Endodermal cell (in vitro differentiated cells): ENCODE data around the gene POLE2. TPM values are rescaled to one million over a fixed set of nuclear protein-coding genes. Genes with fewer than 3 reads are reported as not detected.
A peak's percentile ranks its signal among the peaks of the same experiment; 100 is the strongest.

Source experiments
- DNase-seq: peaks from one replicate; pipeline ENCODE4 v3.0.0-alpha.2; 2017
- H3K27ac ChIP-seq: 2 replicates; pipeline ENCODE4 v1.5.1; 2013; ENCODE audit warnings: mild to moderate bottlenecking, low read depth, low read length, moderate library complexity
- H3K27me3 ChIP-seq: 2 replicates; pipeline ENCODE4 v1.6.1; 2013; ENCODE audit warnings: mild to moderate bottlenecking, low read length, moderate library complexity; ENCODE audit not compliant: insufficient read depth, control insufficient read depth, poor library complexity, severe bottlenecking
- H3K36me3 ChIP-seq: 2 replicates; pipeline ENCODE4 v1.7.0; 2013; ENCODE audit warnings: mild to moderate bottlenecking, low read length, moderate library complexity; ENCODE audit not compliant: control insufficient read depth, insufficient read depth
- H3K4me1 ChIP-seq: one replicate; pipeline ENCODE4 v1.7.0; 2013; ENCODE audit warnings: low read length; ENCODE audit not compliant: control insufficient read depth, insufficient read depth
- H3K4me3 ChIP-seq: 2 replicates; pipeline ENCODE4 v1.5.1; 2013; ENCODE audit warnings: mild to moderate bottlenecking, low read length, moderate library complexity
- H3K9ac ChIP-seq: 2 replicates; pipeline ENCODE4 v1.6.1; 2013; ENCODE audit warnings: mild to moderate bottlenecking, low read length, moderate library complexity; ENCODE audit not compliant: poor library complexity, severe bottlenecking; ENCODE audit errors: extremely low read depth
- H3K9me3 ChIP-seq: 2 replicates; pipeline ENCODE4 v1.6.1; 2013; ENCODE audit warnings: mild to moderate bottlenecking, low read length, moderate library complexity; ENCODE audit not compliant: control insufficient read depth
- H3K27ac Mint-ChIP-seq: 2 replicates; pipeline ENCODE4 v1.8.0; 2020; ENCODE audit warnings: mixed read lengths
- H3K27me3 Mint-ChIP-seq: 2 replicates; pipeline ENCODE4 v1.8.0; 2021; ENCODE audit warnings: mild to moderate bottlenecking, mixed read lengths; ENCODE audit not compliant: insufficient read depth
- H3K36me3 Mint-ChIP-seq: 2 replicates; pipeline ENCODE4 v1.8.0; 2020; ENCODE audit warnings: low read depth, mixed read lengths
- H3K4me1 Mint-ChIP-seq: 2 replicates; pipeline ENCODE4 v1.8.0; 2020; ENCODE audit warnings: mixed read lengths
- H3K4me3 Mint-ChIP-seq: 2 replicates; pipeline ENCODE4 v1.8.0; 2020; ENCODE audit warnings: mild to moderate bottlenecking, moderate library complexity, mixed read lengths
- H3K9me3 Mint-ChIP-seq: 2 replicates; pipeline ENCODE4 v1.8.0; 2020; ENCODE audit warnings: mild to moderate bottlenecking, mixed read lengths
- CTCF ChIP-seq: fragments of 200-600 bp; sonication (generic); conservative IDR thresholded peaks from 2 replicates; pipeline ENCODE4 v1.5.0; 2021; ENCODE audit warnings: antibody characterized with exemption, mild to moderate bottlenecking
- WGBS, 2 experiments: methylation state at CpG; one replicate each; pipeline versions ENCODE4 v1.1.5 to v1.1.7; 2013; ENCODE audit warnings: missing lambda C conversion rate in 2 of 2, mixed read lengths in 1 of 2; ENCODE audit not compliant: insufficient coverage in 1 of 2, insufficient read length in 1 of 2; 5-methylcytosine and 5-hydroxymethylcytosine counted together
- total RNA-seq, 2 donors: library from RNA; stranded (reverse); fragmentation: NEBNext Ultra II Directional in 1 of 2; extraction: Animal tissue kit (Norgen Biotek cat#: 25700) in 1 of 2; gene quantifications; 2 replicates in 1 of 2; 3 replicates in 1 of 2; pipeline ENCODE4 v1.2.1, GENCODE V29; 2021

The POLE2 gene
- total RNA-seq, 2 donors from 2014 or later: 25.5 to 33.6 TPM

GRCh38 chr14:49623941-49624839 lies 63.8 kb downstream of the POLE2 start:
- H3K27ac Mint-ChIP-seq: no peak overlapping the region
- no peaks in the 10 kb centered on the region for H3K27me3 ChIP-seq
- no peak overlapping the region for H3K4me3 Mint-ChIP-seq
- H3K9me3 Mint-ChIP-seq: no peaks in the 10 kb centered on the region
- no peaks in the 10 kb centered on the region for H3K27me3 Mint-ChIP-seq
- H3K36me3 ChIP-seq: peaks cover 45% of the 10 kb centered on the region
- H3K4me1 Mint-ChIP-seq: peaks cover 16% of the 10 kb centered on the region
- H3K27ac ChIP-seq: no peak overlapping the region
- H3K36me3 Mint-ChIP-seq: peaks cover 35% of the 10 kb centered on the region
- H3K4me1 ChIP-seq: no peaks in the 10 kb centered on the region
- no peak overlapping the region for H3K4me3 ChIP-seq
- TF ChIP-seq CTCF: no peak
- DNase-seq: no peak
- 87 to 97% methylated on average over 4 to 6 of the region's 6 CpGs for WGBS, 2 experiments
- H3K9ac ChIP-seq: no peak overlapping the region
- H3K9me3 ChIP-seq: no peaks in the 10 kb centered on the region

- Mint-ChIP-seq H3K4me3 (no peak overlapping the region), H3K36me3 (peaks cover 32% of the 10 kb centered on the region), H3K4me1 (peaks cover 16% of the 10 kb centered on the region), H3K27ac (no peak overlapping the region), H3K9me3 (no peaks in the 10 kb centered on the region), H3K27me3 (no peaks in the 10 kb centered on the region)
- Histone ChIP-seq H3K9me3 (no peaks in the 10 kb centered on the region), H3K4me3 (peak overlapping the region; percentile 91), H3K27ac (no peak overlapping the region), H3K4me1 (no peaks in the 10 kb centered on the region), H3K36me3 (peaks cover 51% of the 10 kb centered on the region), H3K9ac (no peak overlapping the region), H3K27me3 (no peaks in the 10 kb centered on the region)
- no peak for DNase-seq
- no peak for TF ChIP-seq CTCF
- 95 to 100% methylated on average over 3 of the region's 3 CpGs for WGBS, 2 experiments
Measured at GRCh38 chr14:49623387-49623786, 64.6 kb downstream of the POLE2 start.

GRCh38 chr14:49622022-49622607 lies 65.9 kb downstream of the POLE2 start:
- peak overlapping the region; percentile 24 for H3K9ac ChIP-seq
- peak overlapping the region; percentile 91 for H3K4me3 ChIP-seq
- no peak overlapping the region for H3K27ac Mint-ChIP-seq
- no peak overlapping the region for H3K27ac ChIP-seq
- peaks cover 28% of the 10 kb centered on the region for H3K36me3 Mint-ChIP-seq
- H3K4me1 Mint-ChIP-seq: peaks cover 16% of the 10 kb centered on the region
- no peaks in the 10 kb centered on the region for H3K9me3 Mint-ChIP-seq
- H3K4me3 Mint-ChIP-seq: peak overlapping the region; percentile 98
- TF ChIP-seq CTCF: no peak
- H3K27me3 Mint-ChIP-seq: no peaks in the 10 kb centered on the region
- H3K9me3 ChIP-seq: no peaks in the 10 kb centered on the region
- no peaks in the 10 kb centered on the region for H3K27me3 ChIP-seq
- H3K4me1 ChIP-seq: no peaks in the 10 kb centered on the region
- peaks cover 55% of the 10 kb centered on the region for H3K36me3 ChIP-seq
- DNase-seq: no peak
- WGBS, 2 experiments: 69 to 77% methylated on average over 3 of the region's 3 CpGs
